GM21515 (cell line): Measurements from ENCODE around the gene ATP6V1C2.
"Not testable (repeated sequence)": the region's sequence is repeated elsewhere in the genome, so short reads cannot be mapped to it uniquely, and the experiment has no call there.

Source experiments
- ATAC-seq: cut with Tn5 transposase; IDR thresholded peaks from one replicate; pipeline ENCODE4 v1.9.1; 2021; ENCODE audit not compliant: unreplicated experiment

The ATP6V1C2 gene

GRCh38 chr2:10812362-10813162 lies 91.1 kb downstream of the ATP6V1C2 start, which contains the start of gene PDIA6:
TSS of gene PDIA6 (minus strand) at chr2:10812785. CDS start at chr2:10812696, 89 bp downstream.
- ATAC-seq = peak; percentile 93

DNA sequence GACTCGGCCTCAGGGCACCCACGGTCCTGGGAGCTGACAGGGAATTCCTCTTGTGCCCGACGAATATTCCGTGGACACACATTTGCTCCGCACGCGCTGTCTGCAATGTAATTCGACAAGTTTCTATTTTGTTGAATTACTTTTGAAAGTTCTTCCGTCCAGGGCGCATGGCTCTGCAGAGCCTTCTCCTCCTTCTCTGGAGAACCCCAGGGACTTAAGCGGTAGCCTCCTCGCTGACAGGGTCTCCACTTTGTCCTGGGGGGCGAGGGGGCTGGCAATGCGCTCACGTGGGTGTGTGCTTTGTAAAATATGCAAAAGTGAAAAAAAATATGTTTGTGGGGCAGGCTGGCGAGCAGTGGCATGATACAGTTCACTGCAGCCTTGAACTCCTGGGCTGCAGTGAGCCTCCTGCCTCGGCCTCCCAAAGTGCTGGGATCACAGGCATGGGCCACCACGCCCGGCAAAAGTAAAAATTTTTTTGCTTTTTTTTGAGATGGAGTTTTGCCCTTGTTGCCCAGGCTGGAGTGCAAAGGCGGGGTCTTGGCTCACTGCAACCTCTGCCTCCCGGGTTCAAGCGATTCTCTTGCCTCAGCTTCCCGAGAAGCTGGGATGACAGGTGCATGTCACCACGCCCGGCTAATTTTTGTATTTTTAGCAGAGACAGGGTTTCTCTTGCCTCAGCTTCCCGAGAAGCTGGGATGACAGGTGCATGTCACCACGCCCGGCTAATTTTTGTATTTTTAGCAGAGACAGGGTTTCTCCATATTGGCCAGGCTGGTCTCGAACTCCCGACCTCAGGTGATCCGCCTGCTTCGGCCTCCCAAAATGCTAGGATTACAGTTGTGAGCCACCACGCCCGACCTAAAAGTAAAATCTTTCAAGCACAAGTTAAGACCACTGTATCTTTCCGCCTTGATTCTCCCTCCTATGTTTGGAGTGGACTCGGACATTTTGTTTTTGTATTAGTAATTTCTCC lies 92.0 kb downstream of the ATP6V1C2 start:
- not testable (repeated sequence) for ATAC-seq

GRCh38 chr2:10814142-10814541 lies 92.7 kb downstream of the ATP6V1C2 start:
- ATAC-seq = no peak

DNA sequence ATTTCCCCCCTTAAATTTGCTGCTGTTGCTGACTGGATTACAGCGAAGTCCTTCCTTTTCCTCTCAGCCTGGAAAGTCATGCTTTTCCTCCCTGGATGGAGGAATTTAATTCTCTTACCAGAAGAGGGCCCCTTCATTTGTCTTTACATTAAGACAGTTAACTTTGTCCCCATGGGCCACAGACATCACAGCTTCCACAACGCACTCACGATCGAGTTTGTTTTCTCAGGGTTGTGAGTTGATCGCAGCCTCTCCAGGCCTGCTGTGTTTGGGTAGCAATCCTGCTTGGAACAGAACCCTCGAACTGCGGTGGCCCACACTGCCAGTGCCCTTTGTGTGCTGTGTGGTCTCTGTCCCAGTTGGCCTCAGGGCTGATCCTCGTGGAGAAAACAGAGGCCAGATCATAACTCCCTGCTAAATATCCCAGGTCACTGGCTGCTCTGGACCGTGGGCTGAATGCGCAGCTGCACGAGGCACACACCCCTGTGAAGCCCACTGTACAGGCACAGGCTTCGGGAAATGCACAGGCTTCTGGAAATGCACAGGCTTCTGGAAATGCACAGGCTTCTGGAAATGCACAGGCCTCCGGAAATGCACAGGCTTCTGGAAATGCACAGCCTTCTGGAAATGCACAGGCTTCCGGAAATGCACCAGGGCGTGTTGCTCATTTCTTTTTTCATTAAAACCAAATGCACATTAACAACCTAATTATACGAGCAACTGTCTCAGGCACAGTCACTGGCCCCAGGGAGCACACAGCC lies 93.3 kb downstream of the ATP6V1C2 start:
- no peak for ATAC-seq

DNA sequence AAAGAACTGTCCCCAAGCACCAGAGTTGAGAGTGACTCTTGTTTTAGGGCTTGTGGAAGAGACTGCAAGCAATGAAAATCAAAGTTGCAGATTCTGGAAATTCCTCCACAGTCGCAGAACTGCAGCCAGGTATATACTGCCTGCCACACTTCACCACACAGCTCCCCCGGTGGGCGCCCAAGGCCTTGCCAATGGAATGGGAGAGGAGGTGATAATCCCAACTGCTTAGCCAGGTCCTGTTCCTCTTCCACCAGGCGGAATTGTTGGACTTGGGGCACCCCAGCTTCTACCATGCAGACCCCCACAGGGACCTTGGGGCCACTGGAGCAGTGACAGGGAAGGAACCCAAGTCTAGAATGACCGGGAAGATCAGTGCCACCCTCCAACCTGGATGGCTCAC lies 96.0 kb downstream of the ATP6V1C2 start:
- ATAC-seq = no peak

GRCh38 chr2:10818305-10818704 lies 96.9 kb downstream of the ATP6V1C2 start:
- not testable (repeated sequence) for ATAC-seq

DNA sequence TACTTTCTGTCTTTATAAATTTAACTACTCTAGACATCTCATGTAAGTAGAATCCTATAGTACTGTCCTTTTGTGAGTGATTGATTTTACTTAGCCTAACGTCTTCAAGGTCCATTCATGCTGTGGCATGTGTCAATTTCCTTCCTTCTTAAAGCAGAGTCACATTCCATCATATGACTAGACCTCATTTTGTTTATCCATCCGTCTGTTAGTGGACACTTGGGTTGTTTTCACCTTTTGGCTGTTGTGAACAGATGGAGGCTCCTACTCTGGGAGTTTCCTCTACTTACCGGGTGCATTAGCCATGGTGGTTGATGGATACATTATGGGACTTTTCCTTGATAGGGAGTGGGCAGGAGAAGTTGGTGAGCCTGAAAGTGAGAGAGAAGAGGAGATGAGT lies 97.6 kb downstream of the ATP6V1C2 start:
- no peak for ATAC-seq

GRCh38 chr2:10819714-10820314 lies 98.4 kb downstream of the ATP6V1C2 start:
- no peak for ATAC-seq

DNA sequence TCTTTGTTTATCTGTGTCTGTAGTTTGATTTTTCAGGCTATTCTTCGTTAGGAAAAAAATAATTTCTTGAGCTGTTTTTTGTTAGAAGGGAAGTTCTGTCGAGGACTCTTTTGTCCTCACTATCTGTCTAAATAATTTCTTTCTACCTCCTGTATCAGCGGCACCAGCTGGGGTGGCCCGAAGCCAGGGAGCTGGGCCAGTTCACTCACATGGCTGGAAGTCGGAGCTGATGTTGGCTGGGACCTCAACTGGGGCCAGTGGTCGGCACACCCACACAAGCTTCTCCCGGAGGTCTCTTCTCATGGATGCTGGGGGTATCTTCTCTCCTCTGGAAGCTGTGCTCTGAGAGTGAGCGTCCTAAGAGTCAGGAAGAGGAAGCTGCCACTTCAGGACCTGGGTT lies 99.1 kb downstream of the ATP6V1C2 start:
- no peak for ATAC-seq

DNA sequence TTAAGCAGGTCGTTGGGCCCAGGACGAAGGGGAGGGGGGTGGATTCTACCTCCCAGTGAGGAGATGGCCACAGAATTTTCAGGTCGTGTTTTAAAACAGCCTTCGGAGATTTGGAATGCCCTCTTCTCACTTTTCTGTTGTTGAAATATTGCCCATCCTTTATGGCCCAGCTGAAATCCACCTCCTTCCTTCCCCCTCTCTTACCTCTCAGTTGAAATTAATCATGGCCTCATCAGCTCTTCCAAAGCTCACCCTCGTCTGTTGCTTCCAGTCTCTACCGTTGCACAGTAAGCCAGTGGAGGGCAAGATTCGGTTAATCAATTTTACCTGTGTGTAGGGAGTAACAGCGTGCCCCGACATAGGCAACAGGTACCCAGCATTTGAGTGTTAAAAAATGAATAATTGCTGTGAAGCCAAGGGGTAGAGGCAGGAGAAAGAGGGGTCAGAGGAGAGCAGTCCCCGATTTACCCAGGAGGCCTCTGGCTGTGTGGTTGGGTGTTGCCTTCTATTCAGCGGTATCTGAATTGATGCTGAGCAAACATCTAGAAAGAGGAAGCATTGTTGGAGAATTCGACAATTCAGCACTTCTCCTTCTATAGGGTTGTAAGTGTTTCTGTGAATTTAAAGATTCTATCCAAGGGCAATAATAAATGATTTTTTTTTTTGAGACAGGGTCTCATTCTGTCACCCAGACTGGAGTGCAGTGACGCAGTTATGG lies 99.7 kb downstream of the ATP6V1C2 start:
- no peak for ATAC-seq

GRCh38 chr2:10824191-10824590 lies 102.8 kb downstream of the ATP6V1C2 start:
- ATAC-seq = no peak

DNA sequence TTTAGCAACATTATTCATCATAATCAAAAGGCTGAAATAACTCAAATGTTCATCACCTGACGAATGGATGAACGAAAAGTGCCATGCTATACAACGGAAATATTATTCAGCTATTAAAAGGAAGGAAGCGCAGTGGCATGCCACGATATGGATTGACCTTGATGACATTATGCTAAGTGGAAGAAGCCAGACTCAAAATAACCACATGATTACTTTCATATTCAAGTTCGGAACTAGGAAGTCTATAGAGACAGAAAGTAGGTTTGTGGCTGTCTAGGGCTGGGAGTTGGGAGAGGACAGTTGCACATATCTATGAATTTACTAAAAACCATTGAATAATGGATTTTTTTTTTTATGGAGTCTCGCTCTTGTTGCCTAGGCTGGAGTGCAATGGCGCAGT lies 104.6 kb downstream of the ATP6V1C2 start:
- no peak for ATAC-seq

DNA sequence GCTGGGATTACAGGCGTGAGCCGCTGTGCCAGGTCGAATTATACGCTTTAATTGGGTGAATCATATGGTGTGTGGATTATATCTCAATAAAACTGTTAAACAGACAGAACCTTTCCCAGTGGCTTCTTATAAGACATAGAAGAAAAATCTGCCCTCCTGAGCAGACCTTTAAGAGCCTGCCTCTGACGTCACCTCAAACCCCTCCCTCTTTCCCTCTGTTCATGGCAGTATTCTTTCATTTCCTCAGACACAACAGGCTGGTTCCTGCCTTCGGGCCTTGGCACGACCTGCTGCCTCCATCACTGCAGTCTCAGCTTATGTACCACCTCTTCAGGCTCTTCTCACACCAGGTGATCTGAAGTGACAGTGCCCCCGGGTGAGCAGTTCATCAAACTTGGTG lies 105.2 kb downstream of the ATP6V1C2 start:
- ATAC-seq = no peak

DNA sequence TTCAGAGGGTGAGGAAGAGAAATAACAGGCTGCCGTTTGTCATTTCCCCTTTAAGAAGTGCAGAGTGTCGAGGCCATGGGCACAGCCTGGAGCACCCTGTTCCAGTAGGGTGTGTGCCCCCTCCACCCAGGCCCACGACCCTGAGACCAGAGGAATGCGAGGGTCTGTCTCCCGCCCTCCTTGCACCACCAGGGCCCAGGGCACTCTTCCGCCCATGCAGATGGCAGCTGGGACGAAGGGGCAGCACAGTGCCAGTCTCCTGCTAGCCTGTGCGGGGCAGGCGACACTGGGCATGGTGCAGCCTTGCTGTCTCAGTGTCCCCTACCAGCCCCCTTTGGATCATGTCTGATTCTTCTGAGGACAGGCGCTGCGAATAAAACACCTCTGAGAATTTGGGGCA lies 106.9 kb downstream of the ATP6V1C2 start:
- ATAC-seq = no peak

- ATAC-seq = no peak
Measured at GRCh38 chr2:10829299-10829698, 107.9 kb downstream of the ATP6V1C2 start.

DNA sequence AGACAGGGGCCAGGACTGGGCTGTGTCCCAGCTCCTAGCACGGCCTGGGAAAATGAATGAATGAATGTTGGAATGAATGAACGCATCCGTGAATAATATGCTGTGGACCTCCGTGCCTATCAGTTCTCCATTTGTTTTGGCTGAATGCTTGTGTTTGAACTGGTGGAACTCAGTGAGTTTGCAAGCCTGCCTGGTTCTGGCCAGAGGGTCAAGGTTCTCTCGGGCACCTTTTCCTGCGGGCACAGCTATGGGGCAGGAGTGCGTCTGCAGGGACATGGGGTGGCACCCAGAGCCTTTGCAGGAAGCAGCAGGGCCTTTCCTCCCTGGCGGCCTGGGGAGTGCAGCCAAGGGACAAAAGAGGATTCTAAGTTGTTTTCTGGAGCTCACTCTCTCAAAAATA lies 108.8 kb downstream of the ATP6V1C2 start:
- no peak for ATAC-seq

DNA sequence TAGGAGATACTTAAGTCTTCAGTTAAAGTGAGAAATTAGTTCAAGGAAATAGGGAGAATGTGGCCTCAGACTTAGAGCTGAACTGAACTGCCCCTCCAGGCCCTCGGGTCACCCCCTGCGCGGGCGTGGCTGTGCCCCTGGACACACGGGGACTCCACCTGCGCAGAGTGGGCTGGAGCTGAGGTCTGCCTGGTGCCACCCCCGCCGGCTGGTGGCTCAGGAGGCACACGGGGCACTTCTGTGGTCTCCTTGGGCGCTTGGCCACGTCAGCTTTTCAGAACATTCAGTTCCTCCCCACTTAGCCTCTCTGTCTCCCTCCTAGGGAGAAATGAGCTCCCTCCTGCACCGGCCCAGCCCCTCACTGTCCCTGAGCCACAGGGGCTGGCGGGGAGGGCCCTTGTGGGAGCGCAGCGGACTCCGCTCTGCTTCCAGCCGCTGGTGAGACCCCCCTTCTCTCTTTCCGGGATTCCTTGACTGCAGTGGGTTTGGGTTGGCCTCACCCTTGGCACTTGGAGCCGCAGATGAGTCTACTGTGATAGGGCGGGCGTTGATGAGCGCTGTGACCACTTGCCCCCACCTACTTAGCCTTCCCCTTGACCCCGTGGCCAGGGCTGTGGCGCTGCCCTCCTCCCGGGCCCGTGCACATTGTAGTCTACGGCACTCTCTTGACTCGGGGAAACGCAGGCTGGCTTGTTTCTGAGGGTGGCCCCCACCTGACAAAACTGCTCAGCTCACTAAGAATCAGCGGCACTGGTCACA lies 109.4 kb downstream of the ATP6V1C2 start:
- ATAC-seq = no peak

- no peak for ATAC-seq
Measured at GRCh38 chr2:10831400-10831985, 110.1 kb downstream of the ATP6V1C2 start.
